GM21515 (cell line): ENCODE measurements around the gene KHK.

Experiments used
- ATAC-seq: cut with Tn5 transposase; IDR thresholded peaks from one replicate; pipeline ENCODE4 v1.9.1; 2021; ENCODE audit not compliant: unreplicated experiment

Gene KHK

DNA sequence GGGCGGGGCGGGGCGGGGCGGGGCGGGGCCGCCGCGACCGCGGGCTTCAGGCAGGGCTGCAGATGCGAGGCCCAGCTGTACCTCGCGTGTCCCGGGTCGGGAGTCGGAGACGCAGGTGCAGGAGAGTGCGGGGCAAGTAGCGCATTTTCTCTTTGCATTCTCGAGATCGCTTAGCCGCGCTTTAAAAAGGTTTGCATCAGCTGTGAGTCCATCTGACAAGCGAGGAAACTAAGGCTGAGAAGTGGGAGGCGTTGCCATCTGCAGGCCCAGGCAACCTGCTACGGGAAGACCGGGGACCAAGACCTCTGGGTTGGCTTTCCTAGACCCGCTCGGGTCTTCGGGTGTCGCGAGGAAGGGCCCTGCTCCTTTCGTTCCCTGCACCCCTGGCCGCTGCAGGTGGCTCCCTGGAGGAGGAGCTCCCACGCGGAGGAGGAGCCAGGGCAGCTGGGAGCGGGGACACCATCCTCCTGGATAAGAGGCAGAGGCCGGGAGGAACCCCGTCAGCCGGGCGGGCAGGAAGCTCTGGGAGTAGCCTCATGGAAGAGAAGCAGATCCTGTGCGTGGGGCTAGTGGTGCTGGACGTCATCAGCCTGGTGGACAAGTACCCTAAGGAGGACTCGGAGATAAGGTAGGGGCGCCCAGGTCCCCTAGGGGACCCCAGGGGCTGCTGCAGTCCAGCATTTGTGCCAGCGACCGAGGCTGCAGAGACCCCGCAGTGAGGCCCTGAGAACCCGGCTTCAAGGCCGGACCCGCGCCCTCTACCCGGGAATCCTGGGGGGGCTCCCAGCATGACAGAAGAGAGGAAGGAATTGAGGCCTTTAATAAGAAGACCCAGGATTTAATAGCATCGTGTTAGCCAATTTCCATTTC, at the start of gene KHK:
Gene KHK (plus strand): TSS at position 49 of the 870 bp plus-strand sequence. CDS start 488 bp downstream, at position 537.
- no peak for ATAC-seq

DNA sequence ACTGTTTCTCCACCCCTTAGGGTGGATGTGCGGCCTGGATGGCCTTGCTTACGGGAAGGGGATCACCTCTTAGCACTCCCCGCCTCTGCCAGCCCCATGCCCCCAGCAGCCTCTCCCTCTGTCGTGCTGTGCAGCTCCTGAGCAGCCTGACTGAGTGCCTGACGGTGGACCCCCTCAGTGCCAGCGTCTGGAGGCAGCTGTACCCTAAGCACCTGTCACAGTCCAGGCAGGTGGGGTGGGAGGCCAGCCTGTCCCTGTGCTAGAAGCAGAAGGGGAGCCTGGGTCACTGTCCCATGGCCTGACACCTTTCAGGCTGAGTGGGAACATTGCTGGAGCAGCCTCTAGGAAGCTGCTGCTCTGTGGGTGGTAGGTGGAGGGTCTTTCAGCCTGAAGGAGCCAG, 48.6 kb upstream of the KHK start:
- ATAC-seq = no peak

DNA sequence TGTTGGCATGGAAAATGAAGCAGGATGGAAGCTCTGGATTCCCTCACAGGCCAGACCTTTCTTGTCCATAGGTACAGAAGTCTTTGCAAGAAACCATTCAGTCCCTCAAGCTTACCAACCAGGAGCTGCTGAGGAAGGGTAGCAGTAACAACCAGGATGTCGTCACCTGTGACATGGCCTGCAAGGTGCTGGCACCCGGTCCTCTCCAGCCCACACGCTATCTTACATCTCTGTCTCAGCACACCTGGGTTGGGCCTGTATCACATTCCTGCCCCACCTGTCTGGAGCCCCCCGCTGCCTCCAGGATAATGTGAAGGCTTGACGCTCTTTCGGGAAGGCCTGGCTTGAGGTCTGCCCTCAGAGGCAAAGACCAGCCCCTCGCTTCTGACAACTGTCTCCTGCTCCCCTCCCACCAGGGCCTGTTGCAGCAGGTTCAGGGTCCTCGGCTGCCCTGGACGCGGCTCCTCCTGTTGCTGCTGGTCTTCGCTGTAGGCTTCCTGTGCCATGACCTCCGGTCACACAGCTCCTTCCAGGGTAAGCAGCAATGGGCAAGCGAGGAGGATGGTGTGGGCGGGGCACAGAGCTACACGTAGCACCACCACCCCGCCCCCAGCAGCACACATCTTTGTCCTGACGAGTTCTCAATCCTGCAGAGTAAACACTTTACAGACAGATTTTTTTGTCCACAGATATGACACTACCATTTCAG, 47.8 kb upstream of the KHK start:
- no peak for ATAC-seq

DNA sequence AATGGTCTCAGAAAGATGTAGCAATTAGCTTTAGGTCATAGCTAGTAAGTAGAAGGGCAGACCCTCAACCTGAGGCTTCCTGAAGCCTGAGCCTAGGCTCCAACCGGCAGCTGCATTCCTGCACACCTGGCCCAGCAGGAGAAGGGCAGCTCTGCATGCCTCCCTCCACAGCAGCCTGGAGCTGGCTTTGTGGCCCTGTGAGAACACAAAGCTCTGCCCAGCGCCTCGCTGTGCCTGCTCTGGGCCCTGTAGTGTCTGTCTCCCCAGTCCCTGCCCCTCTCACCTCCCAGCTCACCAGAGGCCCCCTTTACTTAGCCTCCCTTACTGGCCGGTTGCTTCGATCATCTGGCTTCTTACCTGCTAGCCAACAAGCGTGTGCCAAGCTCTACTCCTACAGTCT, 47.1 kb upstream of the KHK start:
- no peak for ATAC-seq

DNA sequence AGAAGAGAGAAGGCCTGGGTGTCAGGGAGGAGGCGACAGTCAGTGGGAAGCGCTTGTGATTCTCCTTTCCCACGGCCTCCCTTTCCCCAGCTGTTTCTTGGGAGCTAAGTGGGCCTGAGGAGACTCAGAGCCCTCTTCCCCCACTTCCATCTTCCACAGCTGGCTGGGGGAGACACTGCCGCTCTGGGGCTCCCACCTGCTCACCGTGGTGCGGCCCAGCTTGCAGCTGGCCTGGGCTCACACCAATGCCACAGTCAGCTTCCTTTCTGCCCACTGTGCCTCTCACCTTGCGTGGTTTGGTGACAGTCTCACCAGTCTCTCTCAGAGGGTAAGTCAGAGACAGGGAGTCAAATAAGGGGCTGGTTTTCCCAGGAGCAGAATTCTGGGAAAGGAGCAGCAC, 46.7 kb upstream of the KHK start:
- ATAC-seq = no peak

DNA sequence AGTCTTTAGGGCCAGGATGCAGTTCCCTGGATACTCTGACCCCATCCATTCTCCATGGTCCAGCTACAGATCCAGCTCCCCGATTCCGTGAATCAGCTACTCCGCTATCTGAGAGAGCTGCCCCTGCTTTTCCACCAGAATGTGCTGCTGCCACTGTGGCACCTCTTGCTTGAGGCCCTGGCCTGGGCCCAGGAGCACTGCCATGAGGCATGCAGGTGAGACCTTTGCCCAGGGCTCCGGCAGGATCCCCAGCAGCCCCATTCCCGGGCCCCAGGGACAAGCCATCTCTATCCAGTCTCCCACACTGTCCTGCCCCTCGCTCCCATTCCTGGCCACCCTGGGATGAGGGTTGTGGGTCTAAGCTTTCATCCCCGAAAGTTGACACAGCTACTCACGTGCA, 46.3 kb upstream of the KHK start:
- ATAC-seq = no peak

DNA sequence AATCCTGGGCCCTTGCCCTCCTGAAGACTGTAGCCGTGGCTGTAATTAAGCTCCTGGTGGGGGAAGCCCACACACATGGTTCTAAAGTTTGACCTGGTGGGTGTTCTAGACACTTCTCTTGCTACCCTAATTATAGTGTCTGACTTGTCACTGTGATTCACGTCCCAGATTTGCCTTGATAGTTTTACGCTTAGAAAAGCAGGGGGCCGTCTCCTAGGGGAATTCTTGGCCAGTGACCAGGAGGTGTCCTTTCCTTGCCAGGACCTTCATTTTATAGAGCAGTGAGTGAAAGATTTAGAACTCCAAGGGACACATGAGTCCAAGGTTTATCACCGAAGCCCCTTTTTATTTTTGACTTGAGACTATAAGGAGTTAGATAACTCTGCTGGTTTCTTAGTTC, 44.8 kb upstream of the KHK start:
- no peak for ATAC-seq

DNA sequence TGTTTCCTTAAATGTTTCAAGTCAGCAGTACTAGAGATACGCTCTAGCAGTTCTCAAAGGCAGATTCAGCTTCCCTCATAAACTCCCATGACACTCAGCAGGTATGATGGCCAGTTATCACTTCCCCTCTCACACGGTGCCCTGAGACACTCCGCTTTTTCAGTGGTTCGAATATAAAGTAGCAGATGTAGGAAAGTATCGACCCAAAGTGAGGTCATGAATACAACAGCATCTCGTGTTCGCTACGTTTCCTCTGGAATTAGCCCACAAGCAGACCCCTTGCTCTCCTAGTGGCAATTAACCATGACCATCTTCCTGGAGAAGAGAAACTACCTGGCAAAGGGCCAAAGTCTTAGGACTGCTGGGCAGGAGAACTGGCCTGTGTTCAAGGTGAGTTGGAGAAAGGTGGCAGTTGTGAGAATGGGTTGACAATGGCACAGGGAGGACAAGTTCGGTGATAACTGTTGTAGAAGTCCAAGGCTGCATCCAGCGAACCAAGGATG, 44.4 kb upstream of the KHK start:
- ATAC-seq = peak; percentile 61

DNA sequence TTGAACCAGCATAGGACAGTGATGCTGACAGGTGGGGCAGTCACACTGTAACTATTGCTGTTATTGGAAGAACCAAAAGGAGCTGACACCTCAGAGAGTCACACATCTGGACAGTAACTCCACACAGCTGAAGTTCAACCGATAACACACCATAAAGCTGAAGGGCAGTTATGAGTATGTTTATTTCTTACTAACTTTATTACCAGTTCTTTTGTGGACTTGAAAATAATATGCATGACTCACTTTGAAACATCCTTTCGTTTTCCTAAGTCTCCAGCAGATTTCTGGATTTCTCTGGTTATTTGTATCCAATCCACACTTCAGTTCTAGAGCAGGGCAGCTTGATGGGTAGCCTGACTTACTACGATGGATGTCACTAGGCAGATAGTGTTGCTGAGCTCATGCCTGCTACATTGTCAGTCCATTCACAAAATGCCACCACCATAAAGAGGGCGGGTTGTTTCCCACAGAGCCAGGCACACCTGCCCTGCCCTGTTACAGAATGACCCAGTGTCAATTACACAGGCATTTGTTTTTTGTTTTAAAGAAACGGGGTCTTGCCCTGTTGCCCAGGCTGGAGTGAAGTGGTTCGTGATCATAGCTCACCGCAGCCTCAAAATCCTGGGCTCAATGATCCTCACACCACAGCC, 43.5 kb upstream of the KHK start:
- no peak for ATAC-seq

DNA sequence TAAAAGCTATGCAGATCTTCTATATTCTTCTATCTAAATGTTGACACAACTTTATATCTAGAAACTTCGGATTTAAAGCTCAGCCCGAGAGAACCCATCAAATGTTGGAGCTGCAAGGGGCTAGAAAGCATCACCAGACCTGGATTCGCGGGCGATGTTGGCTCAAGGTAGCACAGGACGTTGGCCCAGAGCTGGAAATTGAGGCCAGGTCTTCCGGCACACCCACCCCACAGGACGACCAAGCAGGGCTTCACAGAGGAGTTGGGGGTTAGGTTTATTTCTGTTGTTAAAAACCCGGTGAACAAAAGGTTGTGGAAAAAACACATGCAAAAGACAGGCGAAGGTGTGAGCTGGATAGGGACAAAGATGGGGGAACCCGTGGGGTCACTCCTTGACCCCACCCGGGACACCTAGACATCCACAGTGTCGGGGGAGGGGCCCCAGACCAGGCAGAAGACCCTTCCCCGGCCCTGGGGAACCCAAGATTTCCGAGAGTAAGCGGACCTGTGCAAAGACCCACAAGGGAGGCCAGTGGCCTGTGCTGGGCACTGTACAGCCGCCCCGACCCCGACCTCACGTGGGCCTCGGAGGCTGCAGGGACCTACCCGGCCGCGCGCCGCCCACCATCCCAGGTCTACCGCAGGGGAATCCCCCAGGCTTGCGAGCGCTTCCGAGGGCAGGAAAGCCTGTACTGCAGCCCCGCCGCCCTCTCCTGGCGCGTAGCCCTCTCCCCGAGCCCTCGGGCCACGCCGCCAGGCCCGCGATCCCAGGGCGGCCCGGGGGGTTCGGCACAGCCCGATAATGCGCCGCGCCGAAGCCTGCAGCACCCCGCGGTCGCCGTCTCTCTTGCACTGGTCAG, 36.9 kb upstream of the KHK start:
- peak; percentile 22 for ATAC-seq

DNA sequence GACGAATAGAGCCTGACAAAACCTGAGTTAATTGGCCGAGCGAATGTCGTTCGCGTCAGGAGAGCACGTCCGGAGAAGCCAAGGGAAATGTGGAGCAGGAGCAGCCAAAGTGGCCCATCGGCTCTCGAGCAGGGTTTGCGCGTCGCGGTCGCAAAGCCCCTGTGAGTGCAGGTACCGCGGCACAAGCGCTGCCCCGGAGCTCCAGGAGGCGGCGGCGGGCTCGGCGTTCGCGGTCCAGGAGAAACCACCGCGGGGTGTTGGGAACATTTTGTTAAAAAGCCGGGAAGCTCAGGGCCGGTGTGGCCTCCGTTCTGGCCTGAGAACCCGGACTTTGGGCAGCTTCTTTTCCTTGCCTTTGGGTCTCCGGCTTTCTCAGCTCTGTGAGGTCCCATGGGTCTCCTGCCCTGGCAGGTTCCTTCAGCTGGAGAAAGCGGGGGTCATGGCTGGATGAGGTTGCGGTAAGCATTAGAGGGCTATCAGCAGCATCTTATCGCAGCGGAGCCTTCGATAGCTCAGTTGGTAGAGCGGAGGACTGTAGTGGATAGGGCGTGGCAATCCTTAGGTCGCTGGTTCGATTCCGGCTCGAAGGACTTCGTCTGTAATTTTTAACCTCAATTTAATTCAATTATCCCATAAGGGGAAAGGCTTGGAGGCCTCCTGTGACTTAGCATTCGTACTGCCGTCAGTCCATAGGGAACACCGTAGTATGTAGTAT, 36.1 kb upstream of the KHK start:
- peak; percentile 45 for ATAC-seq

DNA sequence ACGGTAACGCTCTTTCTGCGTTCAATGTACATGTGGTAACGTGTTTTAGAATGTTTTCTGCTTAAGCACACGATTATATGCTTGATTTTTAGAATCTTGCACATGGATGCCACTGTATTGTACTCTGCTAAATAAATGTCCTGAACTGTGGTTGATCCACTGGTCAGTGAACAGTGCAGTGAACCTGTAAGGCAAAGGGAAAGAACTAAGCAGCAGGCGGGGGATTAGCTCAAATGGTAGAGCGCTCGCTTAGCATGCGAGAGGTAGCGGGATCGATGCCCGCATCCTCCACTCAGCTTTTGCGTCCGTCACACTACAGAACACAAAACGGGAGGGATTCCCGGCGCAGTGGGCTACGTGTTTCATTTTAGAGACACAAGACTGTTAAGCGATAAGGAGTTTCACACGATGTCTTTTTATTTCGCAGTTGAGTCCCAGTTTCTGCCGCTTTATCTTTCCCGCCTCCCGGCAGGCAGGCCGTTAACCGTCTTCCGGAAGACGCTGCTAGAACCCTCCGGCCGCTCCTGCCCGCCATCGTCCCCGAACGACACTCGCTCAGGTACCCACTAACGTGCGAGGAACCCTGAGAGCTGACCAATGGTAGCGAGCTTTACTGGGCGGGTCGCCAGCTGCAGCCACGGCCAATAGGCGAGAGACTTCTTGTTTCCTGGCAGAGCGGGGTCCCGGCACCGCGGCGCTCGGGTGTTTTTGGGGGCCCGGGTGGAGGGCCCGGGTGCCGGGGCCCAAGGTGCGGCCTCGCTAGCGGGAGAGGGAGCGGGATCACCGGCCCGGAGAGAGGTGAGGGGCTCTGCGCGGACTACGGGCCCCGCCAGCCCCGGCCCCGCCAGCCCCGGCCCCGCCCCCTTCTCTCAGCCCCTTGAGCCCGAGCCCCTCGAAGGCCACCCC, 35.3 kb upstream of the KHK start, which contains the start of gene AGBL5:
Gene AGBL5 (plus strand): TSS at position 673 of the 906 bp plus-strand sequence. CDS start 1,291 bp downstream, outside the sequence.
- peak; percentile 68 for ATAC-seq

DNA sequence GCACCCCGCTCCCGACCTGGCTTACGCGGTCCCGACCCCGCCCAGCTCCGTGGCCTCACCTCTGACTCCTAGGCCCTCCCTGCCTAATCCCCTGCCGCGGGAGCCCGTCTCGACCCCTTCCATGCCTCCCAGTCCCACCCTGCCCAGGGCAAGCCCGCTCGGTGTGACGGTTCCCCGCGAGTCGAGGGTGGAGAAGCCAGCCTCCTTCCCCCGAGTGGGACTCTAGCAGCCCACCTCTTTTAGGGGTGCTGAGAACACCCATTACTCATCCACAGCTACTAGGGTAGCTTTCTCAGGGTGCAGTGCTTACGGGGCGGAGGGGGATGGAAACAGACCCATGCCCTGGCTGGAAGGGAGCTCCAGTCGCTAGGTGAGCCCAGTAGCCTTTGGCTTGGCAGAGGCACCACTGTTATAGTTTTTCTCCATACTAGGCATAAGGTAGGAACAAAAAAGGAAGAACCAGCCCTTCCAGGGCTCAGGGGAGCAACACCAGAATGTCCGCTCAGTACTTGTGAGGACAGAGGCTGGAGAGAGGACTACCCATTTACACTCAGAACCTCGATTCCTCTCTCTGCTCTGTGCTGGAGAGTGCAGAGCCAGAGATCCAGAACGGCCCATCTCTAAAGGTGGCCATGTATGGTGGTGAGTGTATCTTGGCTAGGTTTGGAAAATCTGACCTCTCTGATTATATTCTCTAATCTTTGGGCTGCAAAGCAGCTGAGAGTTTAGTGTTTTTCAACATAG, 34.5 kb upstream of the KHK start:
- ATAC-seq = no peak

DNA sequence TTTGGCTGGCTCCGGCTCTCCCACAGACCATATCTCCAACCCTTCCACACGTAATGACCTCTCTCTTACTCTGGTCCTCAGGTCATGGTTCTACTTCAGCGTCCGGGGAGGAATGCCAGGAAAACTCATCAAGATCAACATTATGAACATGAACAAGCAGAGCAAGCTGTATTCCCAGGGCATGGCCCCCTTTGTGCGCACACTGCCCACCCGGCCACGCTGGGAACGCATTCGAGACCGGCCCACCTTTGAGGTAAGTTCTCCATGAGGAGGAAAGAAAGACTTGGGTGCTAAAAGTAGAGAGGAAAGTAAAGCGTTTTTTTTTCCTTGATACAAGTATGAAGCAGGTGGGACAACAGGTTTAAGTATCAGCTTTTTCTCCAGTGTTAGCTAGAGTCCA, 33.3 kb upstream of the KHK start:
- ATAC-seq = no peak

DNA sequence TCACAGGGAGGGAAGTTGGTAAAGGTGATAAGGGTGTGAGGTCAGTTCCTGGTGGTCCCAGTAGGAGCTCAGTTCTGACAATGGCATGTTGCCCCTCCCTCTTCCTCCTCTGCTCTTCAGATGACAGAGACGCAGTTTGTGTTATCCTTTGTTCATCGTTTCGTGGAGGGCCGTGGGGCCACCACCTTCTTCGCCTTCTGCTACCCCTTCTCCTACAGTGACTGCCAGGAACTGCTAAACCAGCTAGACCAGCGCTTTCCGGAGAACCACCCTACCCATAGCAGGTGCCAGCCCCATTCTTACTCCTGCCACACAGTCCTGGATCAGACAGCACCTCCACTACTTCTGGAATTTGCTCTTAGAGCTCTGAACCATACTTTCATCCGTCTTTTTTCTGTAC, 32.8 kb upstream of the KHK start:
- no peak for ATAC-seq

DNA sequence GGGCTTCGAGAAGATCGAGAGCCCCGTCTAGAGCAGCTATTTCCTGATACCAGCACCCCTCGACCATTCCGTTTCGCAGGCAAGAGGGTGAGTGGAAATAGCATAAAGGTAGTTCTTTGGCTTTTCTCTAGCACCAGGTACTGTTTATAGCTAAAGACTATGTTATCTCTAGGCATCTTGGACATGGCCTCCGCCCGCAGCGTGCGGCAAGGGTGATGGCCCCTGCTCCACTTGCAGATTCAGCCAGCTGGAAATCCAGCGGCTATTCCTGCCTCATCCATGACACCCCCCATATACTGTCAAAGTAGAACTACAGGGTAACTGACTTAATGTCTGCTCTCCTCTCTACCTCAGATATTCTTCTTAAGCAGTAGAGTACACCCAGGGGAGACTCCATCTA, 31.9 kb upstream of the KHK start:
- ATAC-seq = no peak

DNA sequence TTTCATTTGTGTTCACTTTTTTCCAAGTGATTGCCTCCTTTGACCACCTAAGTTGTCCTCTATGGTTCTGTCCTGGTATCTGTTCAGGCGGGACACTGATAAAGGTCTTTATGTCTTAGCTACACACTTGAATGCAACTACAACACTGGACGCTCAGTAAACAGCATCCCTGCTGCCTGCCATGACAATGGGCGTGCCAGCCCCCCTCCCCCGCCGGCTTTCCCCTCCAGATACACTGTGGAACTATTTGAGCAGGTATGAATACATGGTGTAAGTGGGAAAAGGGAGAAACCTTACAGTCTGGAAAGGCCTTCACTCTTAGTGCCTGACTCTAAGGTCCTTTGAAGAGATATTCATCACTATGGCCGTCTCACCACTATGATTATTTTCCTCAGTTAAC, 29.4 kb upstream of the KHK start:
- ATAC-seq = no peak

DNA sequence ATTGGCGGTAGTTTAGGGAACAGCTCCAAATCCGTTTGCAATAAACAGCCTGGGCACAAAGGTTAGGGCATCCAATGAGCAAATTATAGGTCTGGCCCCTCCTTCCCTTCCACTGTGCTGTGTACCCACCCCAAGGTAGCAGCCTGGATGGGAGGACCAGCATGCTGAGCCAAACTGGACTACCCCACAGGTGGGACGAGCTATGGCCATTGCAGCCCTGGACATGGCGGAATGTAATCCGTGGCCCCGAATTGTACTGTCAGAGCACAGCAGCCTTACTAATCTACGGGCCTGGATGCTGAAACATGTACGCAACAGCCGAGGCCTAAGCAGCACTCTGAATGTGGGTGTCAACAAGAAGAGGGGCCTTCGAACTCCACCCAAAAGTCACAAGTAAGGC, 28.4 kb upstream of the KHK start:
- no peak for ATAC-seq
